Activated naive CD8-positive, alpha-beta T cell treated with anti-CD3 and anti-CD28 coated beads, Interleukin-2, amount 10 ng/mL, durations not matched to agents 7 days and 5 days (primary cell): Measurements from ENCODE around the gene TCP1. TPM values are rescaled to one million over a fixed set of nuclear protein-coding genes. Genes with fewer than 3 reads are reported as not detected.
A peak's percentile ranks its signal among the peaks of the same experiment; 100 is the strongest.
"Not testable (repeated sequence)": the region's sequence is repeated elsewhere in the genome, so short reads cannot be mapped to it uniquely, and the experiment has no call there.

Source experiments
- ATAC-seq: fragments of 150-1000 bp; cut with Tn5 transposase; one replicate; pipeline ENCODE4 v1.10.0; 2021; ENCODE audit warnings: low read depth, moderate library complexity
- POLR2A ChIA-PET: fragments of 350-600 bp; sonication (Branson Sonifier 250); formaldehyde crosslinking; loops from one replicate; lab custom pipeline; 2021; ENCODE audit warnings: antibody characterized with exemption; lab: Charles Lee
- DNase-seq: peaks from one replicate; pipeline ENCODE4 v3.0.0; 2021
- H3K27ac Mint-ChIP-seq: one replicate; pipeline ENCODE4 v1.8.0; 2022; ENCODE audit warnings: mild to moderate bottlenecking, mixed read lengths
- H3K27me3 Mint-ChIP-seq: one replicate; pipeline ENCODE4 v1.8.0; 2022; ENCODE audit warnings: mild to moderate bottlenecking, moderate library complexity, mixed read lengths
- H3K36me3 Mint-ChIP-seq: one replicate; pipeline ENCODE4 v1.8.0; 2021; ENCODE audit warnings: mild to moderate bottlenecking, mixed read lengths
- H3K4me1 Mint-ChIP-seq: one replicate; pipeline ENCODE4 v1.8.0; 2021; ENCODE audit warnings: mixed read lengths
- H3K4me3 Mint-ChIP-seq: one replicate; pipeline ENCODE4 v1.8.0; 2022; ENCODE audit warnings: mild to moderate bottlenecking, moderate library complexity, mixed read lengths
- H3K9me3 Mint-ChIP-seq: one replicate; pipeline ENCODE4 v1.8.0; 2021; ENCODE audit warnings: mixed read lengths
- total RNA-seq, 2 experiments: library from RNA; stranded (reverse); gene quantifications; one replicate each; pipeline ENCODE4 v1.2.3, GENCODE V29; 2021

The TCP1 gene
- total RNA-seq, 2 experiments from 2014 or later, result 181 to 197 TPM

- POLR2A ChIA-PET, result no interaction called here
- no peak overlapping the region for H3K27ac Mint-ChIP-seq
- no peaks in the 10 kb centered on the region for H3K9me3 Mint-ChIP-seq
These were observed 37.7 kb upstream of the TCP1 start for GRCh38 chr6:159826968-159827647.

GRCh38 chr6:159826004-159826403, 36.6 kb upstream of the TCP1 start:
- DNase-seq (no peak), ATAC-seq (no peak)
- Mint-ChIP-seq H3K36me3 (no peaks in the 10 kb centered on the region), H3K27me3 (no peaks in the 10 kb centered on the region), H3K4me1 (peaks cover 8% of the 10 kb centered on the region), H3K4me3 (no peak overlapping the region), H3K27ac (no peak overlapping the region), H3K9me3 (no peaks in the 10 kb centered on the region)
- POLR2A ChIA-PET, result no interaction called here

More at GRCh38 chr6:159826968-159827647, 37.7 kb upstream of the TCP1 start:
- DNase-seq (no peak), ATAC-seq (no peak)
- Mint-ChIP-seq H3K4me3 (no peak overlapping the region), H3K4me1 (peaks cover 8% of the 10 kb centered on the region), H3K36me3 (no peaks in the 10 kb centered on the region), H3K27me3 (peaks cover 2% of the 10 kb centered on the region)

- H3K4me1 Mint-ChIP-seq, result peaks cover 16% of the 10 kb centered on the region
- ATAC-seq, H3K4me3 Mint-ChIP-seq, POLR2A ChIA-PET, DNase-seq, H3K36me3 Mint-ChIP-seq, H3K9me3 Mint-ChIP-seq, H3K27ac Mint-ChIP-seq, H3K27me3 Mint-ChIP-seq: not testable (repeated sequence)
These were observed 35.3 kb upstream of the TCP1 start for GRCh38 chr6:159824690-159825089.

- no peaks in the 10 kb centered on the region for H3K36me3 Mint-ChIP-seq
- POLR2A ChIA-PET, result no interaction called here
- no peak for ATAC-seq
- no peaks in the 10 kb centered on the region for H3K27me3 Mint-ChIP-seq
- H3K9me3 Mint-ChIP-seq, result no peaks in the 10 kb centered on the region
- no peak overlapping the region for H3K4me3 Mint-ChIP-seq
- H3K4me1 Mint-ChIP-seq, result peaks cover 15% of the 10 kb centered on the region
- no peak for DNase-seq
- no peak overlapping the region for H3K27ac Mint-ChIP-seq
These were observed 34.6 kb upstream of the TCP1 start for GRCh38 chr6:159823953-159824352.

GRCh38 chr6:159821726-159822125, 32.3 kb upstream of the TCP1 start:
- Mint-ChIP-seq H3K36me3 (no peaks in the 10 kb centered on the region), H3K9me3 (no peaks in the 10 kb centered on the region), H3K27me3 (no peaks in the 10 kb centered on the region), H3K4me3 (no peak overlapping the region), H3K4me1 (peaks cover 15% of the 10 kb centered on the region), H3K27ac (no peak overlapping the region)
- POLR2A ChIA-PET, result no interaction called here
- no peak for ATAC-seq
- no peak for DNase-seq

- H3K9me3 Mint-ChIP-seq, result no peaks in the 10 kb centered on the region
- no peak overlapping the region for H3K4me3 Mint-ChIP-seq
- no peaks in the 10 kb centered on the region for H3K27me3 Mint-ChIP-seq
- H3K4me1 Mint-ChIP-seq, result peaks cover 15% of the 10 kb centered on the region
- DNase-seq (no peak), ATAC-seq (no peak)
- H3K27ac Mint-ChIP-seq, result no peak overlapping the region
- POLR2A ChIA-PET, result interaction anchor here (2.2 kb wide), 1 partner anchor 12 kb away, joined by 11 read pairs; no protein-coding TSS in a partner anchor
- no peaks in the 10 kb centered on the region for H3K36me3 Mint-ChIP-seq
These were observed 31.7 kb upstream of the TCP1 start for GRCh38 chr6:159821122-159821521.

GRCh38 chr6:159819932-159820640, 30.7 kb upstream of the TCP1 start:
- POLR2A ChIA-PET, result interaction anchor here (0.8 to 2.2 kb wide), 9 partner anchors 8 to 775 kb away, joined by 3 to 12 read pairs (median 4); partner anchors contain the start of genes MRPL18, TAGAP, TCP1 and WTAP
- Mint-ChIP-seq H3K9me3 (no peaks in the 10 kb centered on the region), H3K4me1 (peaks cover 15% of the 10 kb centered on the region), H3K4me3 (peak overlapping the region; percentile 74), H3K27me3 (no peaks in the 10 kb centered on the region), H3K36me3 (no peaks in the 10 kb centered on the region), H3K27ac (peak overlapping the region; percentile 87)
- ATAC-seq (peak; percentile 86), DNase-seq (peak; percentile 54)

GRCh38 chr6:159819098-159819497, 29.7 kb upstream of the TCP1 start:
- POLR2A ChIA-PET, result interaction anchor here (1.0 to 2.2 kb wide), 6 partner anchors 10 to 774 kb away, joined by 3 to 12 read pairs (median 4); partner anchors contain the start of genes MRPL18, TAGAP and TCP1
- Mint-ChIP-seq H3K27ac (peak overlapping the region; percentile 87), H3K4me3 (peak overlapping the region; percentile 74), H3K36me3 (no peaks in the 10 kb centered on the region), H3K27me3 (no peaks in the 10 kb centered on the region), H3K9me3 (no peaks in the 10 kb centered on the region), H3K4me1 (peaks cover 15% of the 10 kb centered on the region)
- DNase-seq, result no peak
- ATAC-seq, result no peak

- POLR2A ChIA-PET, result no interaction called here
- Mint-ChIP-seq H3K36me3 (no peaks in the 10 kb centered on the region), H3K4me3 (no peak overlapping the region), H3K4me1 (peaks cover 15% of the 10 kb centered on the region), H3K27me3 (no peaks in the 10 kb centered on the region), H3K27ac (no peak overlapping the region), H3K9me3 (no peaks in the 10 kb centered on the region)
- DNase-seq (no peak), ATAC-seq (no peak)
These were observed 28.7 kb upstream of the TCP1 start for GRCh38 chr6:159817951-159818739.

- ATAC-seq, H3K27ac Mint-ChIP-seq, H3K36me3 Mint-ChIP-seq, H3K27me3 Mint-ChIP-seq, H3K9me3 Mint-ChIP-seq, POLR2A ChIA-PET, DNase-seq, H3K4me3 Mint-ChIP-seq: not testable (repeated sequence)
- H3K4me1 Mint-ChIP-seq, result peaks cover 17% of the 10 kb centered on the region
These were observed 27.4 kb upstream of the TCP1 start for GRCh38 chr6:159816775-159817174.

GRCh38 chr6:159815410-159815809, 26.0 kb upstream of the TCP1 start:
- Mint-ChIP-seq H3K9me3 (no peaks in the 10 kb centered on the region), H3K36me3 (no peaks in the 10 kb centered on the region), H3K4me3 (no peak overlapping the region), H3K27ac (peak overlapping the region; percentile 49), H3K27me3 (no peaks in the 10 kb centered on the region), H3K4me1 (peaks cover 13% of the 10 kb centered on the region)
- ATAC-seq (no peak), DNase-seq (no peak)
- POLR2A ChIA-PET, result no interaction called here

GRCh38 chr6:159813781-159814180, 24.4 kb upstream of the TCP1 start:
- Mint-ChIP-seq H3K4me3 (no peak overlapping the region), H3K4me1 (peaks cover 6% of the 10 kb centered on the region), H3K27ac (no peak overlapping the region), H3K9me3 (no peaks in the 10 kb centered on the region), H3K36me3 (no peaks in the 10 kb centered on the region), H3K27me3 (no peaks in the 10 kb centered on the region)
- no peak for DNase-seq
- no peak for ATAC-seq
- POLR2A ChIA-PET, result interaction anchor here (2.9 kb wide), 1 partner anchor 24 kb away, joined by 6 read pairs; the partner anchor contains the start of genes MRPL18 and TCP1

GRCh38 chr6:159809149-159809548, 19.7 kb upstream of the TCP1 start:
- ATAC-seq, result no peak
- no peak for DNase-seq
- Mint-ChIP-seq H3K27me3 (no peaks in the 10 kb centered on the region), H3K9me3 (no peaks in the 10 kb centered on the region), H3K36me3 (peaks cover 2% of the 10 kb centered on the region), H3K27ac (no peak overlapping the region), H3K4me3 (no peak overlapping the region), H3K4me1 (peaks cover 6% of the 10 kb centered on the region)
- POLR2A ChIA-PET, result interaction anchor here (0.5 to 1.9 kb wide), 3 partner anchors 10 to 117 kb away, joined by 3 to 6 read pairs (median 4); no protein-coding TSS in a partner anchor
